ENCODE measurements around the gene MACROH2A2.

Gene MACROH2A2

GRCh38 chr10:70060389-70060788, 7.7 kb downstream of the MACROH2A2 start:
- no peak for TF ChIP-seq EZH2phosphoT487 (IDR thresholded peaks at IDR 0.05; ENCODE audit: low read depth)
- no peak for TF ChIP-seq CTCF (IDR thresholded peaks at IDR 0.05; ENCODE audit: low read depth, low read length)
- Histone ChIP-seq H3K4me1 (ENCODE audit: low read length) (no peaks in the 10 kb centered on the region), H3K36me3 (replicated peaks; ENCODE audit: low read depth, low read length) (no peaks in the 10 kb centered on the region), H3K4me3 (ENCODE audit: low read length) (no peak overlapping the region), H4K20me1 (ENCODE audit: insufficient read depth, low read length) (no peaks in the 10 kb centered on the region), H3K4me2 (ENCODE audit: low read length) (no peak overlapping the region), H3K27ac (ENCODE audit: low read length) (no peak overlapping the region), H3K79me2 (ENCODE audit: low read length) (no peaks in the 10 kb centered on the region), H3K27me3 (ENCODE audit: low read depth, low read length) (no peaks in the 10 kb centered on the region), H3K9ac (ENCODE audit: low read length) (no peak overlapping the region), H2AFZ (ENCODE audit: low read depth, low read length) (no peak overlapping the region), H3K9me3 (ENCODE audit: insufficient read depth, low read length) (no peaks in the 10 kb centered on the region)

GRCh38 chr10:70063418-70064098, 10.9 kb downstream of the MACROH2A2 start:
- no peaks in the 10 kb centered on the region for H3K4me1 ChIP-seq (ENCODE audit: low read length)
- no peak overlapping the region for H3K9ac ChIP-seq (ENCODE audit: low read length)
- H3K79me2 ChIP-seq (ENCODE audit: low read length): no peaks in the 10 kb centered on the region
- no peaks in the 10 kb centered on the region for H3K36me3 ChIP-seq (replicated peaks; ENCODE audit: low read depth, low read length)
- no peak overlapping the region for H3K27ac ChIP-seq (ENCODE audit: low read length)
- no peaks in the 10 kb centered on the region for H4K20me1 ChIP-seq (ENCODE audit: insufficient read depth, low read length)
- no peaks in the 10 kb centered on the region for H3K27me3 ChIP-seq (ENCODE audit: low read depth, low read length)
- no peak overlapping the region for H3K4me3 ChIP-seq (ENCODE audit: low read length)
- no peaks in the 10 kb centered on the region for H3K9me3 ChIP-seq (ENCODE audit: insufficient read depth, low read length)
- H2AFZ ChIP-seq (ENCODE audit: low read depth, low read length): no peak overlapping the region
- no peak overlapping the region for H3K4me2 ChIP-seq (ENCODE audit: low read length)
- no peak for TF ChIP-seq CTCF (IDR thresholded peaks at IDR 0.05; ENCODE audit: low read depth, low read length)
- no peak for TF ChIP-seq EZH2phosphoT487 (IDR thresholded peaks at IDR 0.05; ENCODE audit: low read depth)

- no peaks in the 10 kb centered on the region for H3K9me3 ChIP-seq (ENCODE audit: insufficient read depth, low read length)
- no peaks in the 10 kb centered on the region for H3K79me2 ChIP-seq (ENCODE audit: low read length)
- no peak overlapping the region for H3K4me3 ChIP-seq (ENCODE audit: low read length)
- H3K4me2 ChIP-seq (ENCODE audit: low read length): no peak overlapping the region
- H3K9ac ChIP-seq (ENCODE audit: low read length): no peak overlapping the region
- H3K4me1 ChIP-seq (ENCODE audit: low read length): no peaks in the 10 kb centered on the region
- no peaks in the 10 kb centered on the region for H3K36me3 ChIP-seq (replicated peaks; ENCODE audit: low read depth, low read length)
- H4K20me1 ChIP-seq (ENCODE audit: insufficient read depth, low read length): no peaks in the 10 kb centered on the region
- H2AFZ ChIP-seq (ENCODE audit: low read depth, low read length): no peak overlapping the region
- H3K27me3 ChIP-seq (ENCODE audit: low read depth, low read length): no peaks in the 10 kb centered on the region
- TF ChIP-seq EZH2phosphoT487 (IDR thresholded peaks at IDR 0.05; ENCODE audit: low read depth): no peak
- no peak for TF ChIP-seq CTCF (IDR thresholded peaks at IDR 0.05; ENCODE audit: low read depth, low read length)
- no peak overlapping the region for H3K27ac ChIP-seq (ENCODE audit: low read length)
These were observed 11.8 kb downstream of the MACROH2A2 start for GRCh38 chr10:70064486-70064885.

- H3K9ac ChIP-seq (ENCODE audit: low read length): no peak overlapping the region
- no peaks in the 10 kb centered on the region for H3K9me3 ChIP-seq (ENCODE audit: insufficient read depth, low read length)
- no peaks in the 10 kb centered on the region for H3K4me1 ChIP-seq (ENCODE audit: low read length)
- no peak overlapping the region for H3K27ac ChIP-seq (ENCODE audit: low read length)
- no peaks in the 10 kb centered on the region for H4K20me1 ChIP-seq (ENCODE audit: insufficient read depth, low read length)
- TF ChIP-seq CTCF (IDR thresholded peaks at IDR 0.05; ENCODE audit: low read depth, low read length) (no peak), EZH2phosphoT487 (IDR thresholded peaks at IDR 0.05; ENCODE audit: low read depth) (no peak)
- no peaks in the 10 kb centered on the region for H3K27me3 ChIP-seq (ENCODE audit: low read depth, low read length)
- no peak overlapping the region for H2AFZ ChIP-seq (ENCODE audit: low read depth, low read length)
- no peak overlapping the region for H3K4me3 ChIP-seq (ENCODE audit: low read length)
- no peak overlapping the region for H3K4me2 ChIP-seq (ENCODE audit: low read length)
- H3K79me2 ChIP-seq (ENCODE audit: low read length): no peaks in the 10 kb centered on the region
- no peaks in the 10 kb centered on the region for H3K36me3 ChIP-seq (replicated peaks; ENCODE audit: low read depth, low read length)
These were observed 13.5 kb downstream of the MACROH2A2 start for GRCh38 chr10:70066190-70066589.

Measured in OCI-LY3 (cell line).